GM12864 (cell line): ENCODE measurements around the gene GEMIN7.

Experiments
- DNase-seq: peaks from one replicate; pipeline ENCODE4 v3.0.0-alpha.2; 2011; ENCODE audit warnings: low read depth
- H3K4me3 ChIP-seq: 2 replicates; pipeline ENCODE4 v1.5.1; 2011; ENCODE audit warnings: mild to moderate bottlenecking, low read depth, low read length, control low read depth
- TF ChIP-seq, protein P1 (sequence below): IDR thresholded peaks from 2 replicates; pipeline ENCODE4 v1.5.1; 2011; ENCODE audit warnings: low read depth, mild to moderate bottlenecking, moderate library complexity, low read length, control low read depth, inconsistent platforms; ENCODE audit errors: missing control alignments

Gene GEMIN7

DNA sequence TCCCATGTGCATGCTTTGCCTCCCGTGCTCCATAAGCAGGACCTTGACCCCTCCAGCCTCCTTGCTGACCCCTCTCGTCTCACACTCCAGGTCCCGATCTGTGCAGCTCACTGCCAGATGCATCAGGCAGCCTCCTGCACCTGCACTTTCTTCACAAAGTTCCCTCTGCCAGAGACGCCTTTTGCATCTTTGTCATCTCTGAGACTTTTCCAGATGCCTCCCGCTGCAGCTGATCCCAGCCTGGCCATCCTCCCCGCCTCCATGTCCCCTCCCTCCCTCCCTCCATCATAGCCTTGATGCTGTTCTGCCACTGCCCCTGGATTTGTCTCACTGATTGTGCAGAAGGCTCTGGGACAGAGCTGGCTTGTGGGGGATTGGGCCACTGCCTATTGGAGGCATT is 43.8 kb downstream of the GEMIN7 start:
- no peak for DNase-seq
- no peak overlapping the region for H3K4me3 ChIP-seq
- TF ChIP-seq, protein P1, sequence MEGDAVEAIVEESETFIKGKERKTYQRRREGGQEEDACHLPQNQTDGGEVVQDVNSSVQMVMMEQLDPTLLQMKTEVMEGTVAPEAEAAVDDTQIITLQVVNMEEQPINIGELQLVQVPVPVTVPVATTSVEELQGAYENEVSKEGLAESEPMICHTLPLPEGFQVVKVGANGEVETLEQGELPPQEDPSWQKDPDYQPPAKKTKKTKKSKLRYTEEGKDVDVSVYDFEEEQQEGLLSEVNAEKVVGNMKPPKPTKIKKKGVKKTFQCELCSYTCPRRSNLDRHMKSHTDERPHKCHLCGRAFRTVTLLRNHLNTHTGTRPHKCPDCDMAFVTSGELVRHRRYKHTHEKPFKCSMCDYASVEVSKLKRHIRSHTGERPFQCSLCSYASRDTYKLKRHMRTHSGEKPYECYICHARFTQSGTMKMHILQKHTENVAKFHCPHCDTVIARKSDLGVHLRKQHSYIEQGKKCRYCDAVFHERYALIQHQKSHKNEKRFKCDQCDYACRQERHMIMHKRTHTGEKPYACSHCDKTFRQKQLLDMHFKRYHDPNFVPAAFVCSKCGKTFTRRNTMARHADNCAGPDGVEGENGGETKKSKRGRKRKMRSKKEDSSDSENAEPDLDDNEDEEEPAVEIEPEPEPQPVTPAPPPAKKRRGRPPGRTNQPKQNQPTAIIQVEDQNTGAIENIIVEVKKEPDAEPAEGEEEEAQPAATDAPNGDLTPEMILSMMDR = no peak

DNA sequence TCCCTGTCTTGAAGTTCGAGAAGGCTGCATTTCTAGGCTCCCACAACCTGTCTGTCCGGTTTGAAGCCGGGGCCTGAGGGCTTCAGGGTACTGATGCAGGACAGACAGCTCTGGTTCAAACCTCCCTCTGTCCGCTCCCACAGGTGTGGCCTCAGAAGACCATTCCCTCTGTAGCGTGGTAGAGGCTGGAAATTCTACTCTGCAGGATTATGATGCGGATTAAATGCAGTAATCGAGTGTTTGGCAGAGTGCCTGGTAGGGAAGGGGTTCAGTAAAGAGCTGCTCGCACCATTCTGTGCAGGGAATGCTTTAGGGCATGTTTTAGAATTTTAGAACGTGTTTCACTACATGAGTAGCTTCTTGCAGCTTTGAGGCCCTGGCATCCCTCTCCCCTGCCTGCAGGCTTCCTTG is 44.4 kb downstream of the GEMIN7 start:
- no peak for DNase-seq
- TF ChIP-seq, protein P1 = no peak
- H3K4me3 ChIP-seq = no peak overlapping the region

DNA sequence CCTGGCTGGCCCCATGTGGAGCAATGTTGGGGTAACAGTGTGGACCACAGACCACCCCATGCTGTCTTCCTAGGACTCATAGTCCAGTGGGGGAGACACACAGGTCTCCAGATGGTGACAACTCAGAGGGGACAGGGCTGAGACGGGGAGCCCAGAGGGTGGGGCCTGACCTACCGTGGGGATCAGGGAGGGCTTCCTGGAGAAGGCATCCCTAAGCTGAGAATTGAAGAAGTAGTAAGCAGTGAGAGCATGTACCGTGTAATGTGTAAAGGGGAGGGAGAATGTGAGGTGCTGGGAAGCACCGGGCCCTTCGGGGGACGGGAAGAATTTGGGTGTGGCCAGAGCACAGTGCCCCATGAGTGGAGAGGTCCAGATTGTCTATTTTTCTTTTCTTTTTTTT is 45.0 kb downstream of the GEMIN7 start:
- DNase-seq = no peak
- TF ChIP-seq, protein P1 = no peak
- H3K4me3 ChIP-seq = no peak overlapping the region

DNA sequence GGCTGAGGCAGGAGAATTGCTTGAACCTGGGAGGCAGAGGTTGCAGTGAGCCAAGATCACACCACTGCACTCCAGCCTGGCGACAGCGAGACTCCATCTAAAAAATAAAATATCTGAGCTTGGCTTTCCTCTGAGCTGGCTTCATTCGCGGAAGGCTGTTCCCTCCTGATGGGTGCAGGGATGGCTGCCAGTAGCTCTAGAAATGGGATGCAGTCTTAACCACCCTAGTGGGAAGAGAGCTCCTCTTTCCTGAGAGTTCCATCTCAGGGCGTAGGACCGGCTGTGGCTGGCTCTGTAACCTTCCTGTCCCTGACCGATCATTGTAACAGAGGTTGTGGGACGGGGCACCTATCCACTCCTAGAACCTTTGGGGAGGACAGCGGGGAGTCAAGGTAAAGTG is 46.3 kb downstream of the GEMIN7 start:
- no peak for DNase-seq
- TF ChIP-seq, protein P1 = no peak
- no peak overlapping the region for H3K4me3 ChIP-seq

DNA sequence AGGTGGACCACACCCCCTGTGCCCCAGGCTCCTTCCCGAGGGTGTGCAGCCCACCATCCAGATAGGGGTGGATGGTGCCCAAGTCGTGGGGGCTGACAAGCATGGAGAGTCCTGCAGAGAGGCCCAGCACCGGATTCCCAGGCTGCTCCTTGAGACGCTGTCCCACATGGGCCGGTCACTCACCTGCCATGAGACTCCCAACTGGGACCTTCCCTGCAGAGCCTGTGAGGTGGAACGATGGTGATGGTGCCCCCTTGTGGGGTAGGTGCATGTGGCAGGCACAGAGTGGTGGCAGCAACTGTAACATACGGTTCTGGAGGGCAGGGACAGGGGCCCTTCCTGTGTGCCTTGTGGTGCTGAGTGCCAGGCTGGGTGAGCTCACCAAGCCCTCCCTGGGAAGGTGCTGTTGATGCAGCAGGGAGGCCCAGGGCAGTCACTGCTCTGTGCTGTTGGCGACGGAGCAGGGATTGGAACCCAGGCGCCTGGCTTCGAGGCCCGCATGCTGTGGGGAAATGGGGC is 47.0 kb downstream of the GEMIN7 start:
- TF ChIP-seq, protein P1 = peak; percentile 90
- no peak for DNase-seq
- no peak overlapping the region for H3K4me3 ChIP-seq

DNA sequence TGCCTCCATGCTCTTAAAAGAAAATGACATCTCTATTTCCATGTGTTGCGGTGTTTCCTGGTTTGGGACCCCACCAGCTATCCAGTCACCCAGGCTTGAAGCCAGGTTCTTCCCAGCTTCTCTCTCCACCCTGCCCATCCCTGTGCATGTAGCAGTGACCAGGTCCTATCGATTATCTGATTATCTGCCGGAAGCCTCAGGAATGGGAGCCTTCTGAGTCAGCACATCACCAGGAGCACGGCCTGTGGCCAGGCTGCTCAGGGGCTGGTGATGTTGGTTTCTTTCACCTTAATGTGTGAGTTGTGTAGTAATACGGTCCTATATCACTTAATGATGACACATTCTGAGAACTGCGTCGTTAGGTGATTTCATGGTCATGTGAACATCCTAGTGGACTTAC is 47.6 kb downstream of the GEMIN7 start:
- TF ChIP-seq, protein P1 = no peak
- no peak overlapping the region for H3K4me3 ChIP-seq
- DNase-seq = no peak

DNA sequence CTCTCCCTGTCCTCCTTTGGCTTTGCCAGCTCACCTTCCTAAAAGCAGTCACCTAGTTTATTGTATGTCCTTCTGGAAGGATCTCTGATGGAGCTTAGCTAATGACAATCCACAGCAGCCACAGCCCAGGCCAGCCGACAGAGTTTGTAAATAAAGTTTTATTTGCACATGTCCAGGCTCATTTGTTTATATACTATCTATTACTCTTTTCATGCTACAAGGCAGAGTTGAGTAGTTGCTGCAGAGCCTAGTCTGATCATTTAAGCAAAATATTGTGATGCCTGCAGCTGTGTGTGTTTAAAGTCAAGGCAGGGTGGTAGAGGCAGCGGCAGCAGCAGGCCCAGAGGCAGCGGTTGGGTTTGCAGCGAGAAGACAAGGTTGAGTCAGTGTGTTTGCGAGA is 49.1 kb downstream of the GEMIN7 start:
- DNase-seq = no peak
- no peak overlapping the region for H3K4me3 ChIP-seq
- TF ChIP-seq, protein P1 = no peak
